ENCODE results near the gene NEDD4L.

NEDD4L gene

DNA sequence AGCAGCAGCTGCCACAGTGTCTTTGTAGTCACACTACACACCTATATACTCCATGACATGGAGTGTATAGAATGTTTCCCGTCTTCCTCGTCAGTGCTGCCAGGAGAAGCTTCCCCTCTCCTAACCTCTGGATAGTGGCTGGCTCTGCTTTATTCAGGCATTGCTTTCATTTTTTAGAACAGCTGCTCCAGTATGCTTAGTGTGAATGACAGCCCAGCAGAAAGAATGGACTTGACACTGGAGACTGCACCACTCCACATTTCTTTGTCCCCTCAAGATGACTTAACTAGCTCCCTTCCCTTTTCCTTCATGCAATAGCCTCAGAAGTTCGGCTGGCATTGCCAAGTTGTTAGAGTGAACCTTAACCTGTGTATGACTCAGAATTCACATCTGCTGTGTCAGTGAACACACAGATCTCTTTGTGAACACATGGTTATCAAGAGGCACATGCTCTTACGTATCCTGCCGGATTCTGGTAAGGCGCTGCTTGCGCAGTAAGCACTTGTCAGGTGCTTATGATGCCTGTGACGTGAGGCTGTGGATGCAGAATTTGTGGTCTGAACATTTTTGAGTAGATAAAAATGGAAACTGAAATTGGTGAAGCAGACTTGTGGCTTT, 73.9 kb downstream of the NEDD4L start:
- no peak for DNase-seq (ENCODE audit: low read depth, low spot score)

DNA sequence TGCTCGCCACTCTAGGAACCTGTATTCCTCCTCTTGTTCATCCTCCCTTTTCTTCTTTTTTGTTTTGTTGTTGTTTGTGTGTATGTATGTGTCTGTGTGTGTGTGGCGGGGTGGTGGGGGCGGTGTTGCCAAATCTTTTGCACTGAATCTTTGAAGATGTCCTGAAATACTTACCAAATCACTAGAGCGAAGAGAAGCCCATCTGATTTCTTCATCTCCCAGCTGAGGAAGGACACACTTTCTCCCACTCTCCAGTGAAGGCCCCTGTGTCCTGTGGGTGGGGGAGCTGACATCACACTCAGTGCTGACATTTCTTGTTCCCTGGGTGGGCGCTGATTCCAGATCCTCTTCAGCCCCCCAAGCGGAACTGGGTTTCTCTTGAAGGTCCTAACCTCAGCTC, 74.5 kb downstream of the NEDD4L start:
- no peak for DNase-seq (ENCODE audit: low read depth, low spot score)

DNA sequence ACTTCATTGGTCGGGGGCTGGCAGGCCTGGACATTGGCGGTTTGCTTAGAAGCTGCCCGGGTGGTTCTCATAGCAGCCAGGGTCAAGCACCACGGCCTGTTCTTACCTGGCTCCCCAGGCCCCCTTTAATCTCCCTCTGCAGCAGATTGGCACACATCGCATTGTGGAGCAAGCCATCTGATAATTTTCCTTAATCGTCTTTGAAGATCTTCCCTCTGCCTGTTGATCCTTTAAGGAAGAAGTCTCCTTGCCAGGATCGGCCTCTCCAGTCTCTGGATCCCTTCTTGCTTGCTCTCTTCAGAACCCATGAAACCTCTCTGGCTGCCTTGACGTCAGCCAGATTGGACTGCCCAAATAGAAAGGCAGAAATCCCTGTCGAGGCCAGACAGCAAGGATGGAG, 75.8 kb downstream of the NEDD4L start:
- no peak for DNase-seq (ENCODE audit: low read depth, low spot score)

DNA sequence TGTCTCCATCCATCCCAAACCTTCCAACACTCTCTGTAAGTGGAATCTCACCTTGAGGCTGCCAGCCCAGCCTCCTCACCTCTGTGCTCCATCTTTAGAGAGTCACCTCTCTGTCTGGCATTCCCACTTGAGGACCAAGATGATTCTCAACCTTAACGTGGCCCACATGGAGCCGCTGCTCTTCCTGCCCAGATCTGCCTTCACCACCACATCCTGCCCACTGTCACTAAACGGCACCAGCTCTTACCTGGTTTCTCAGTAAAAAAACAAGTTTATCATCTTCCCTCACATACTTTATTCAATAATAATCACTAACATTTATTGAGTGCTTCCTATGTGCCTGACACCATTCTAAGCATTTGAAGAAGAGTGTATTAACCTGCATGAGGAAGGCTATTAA, 80.4 kb downstream of the NEDD4L start:
- DNase-seq (ENCODE audit: low read depth, low spot score), result no peak

DNA sequence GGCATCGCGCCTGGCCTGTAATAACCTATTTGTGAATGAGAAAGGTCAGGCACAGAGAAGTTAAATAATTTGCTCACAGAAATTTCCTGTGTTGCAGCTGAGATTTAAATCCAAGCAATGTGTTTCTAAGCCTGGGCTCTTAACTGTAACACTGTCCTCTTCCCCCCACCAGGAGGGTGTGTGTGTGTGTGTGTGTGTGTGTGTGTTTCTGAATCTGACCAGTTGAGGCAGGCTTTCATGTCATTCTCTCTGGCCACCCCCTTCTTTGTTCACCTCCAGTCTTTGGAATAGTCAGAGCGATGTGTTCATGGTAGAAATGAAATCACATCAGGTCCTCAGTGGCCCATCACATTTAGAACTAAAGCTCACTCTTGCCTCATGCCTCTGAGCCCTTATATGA, 81.2 kb downstream of the NEDD4L start:
- DNase-seq (ENCODE audit: low read depth, low spot score), result no peak

DNA sequence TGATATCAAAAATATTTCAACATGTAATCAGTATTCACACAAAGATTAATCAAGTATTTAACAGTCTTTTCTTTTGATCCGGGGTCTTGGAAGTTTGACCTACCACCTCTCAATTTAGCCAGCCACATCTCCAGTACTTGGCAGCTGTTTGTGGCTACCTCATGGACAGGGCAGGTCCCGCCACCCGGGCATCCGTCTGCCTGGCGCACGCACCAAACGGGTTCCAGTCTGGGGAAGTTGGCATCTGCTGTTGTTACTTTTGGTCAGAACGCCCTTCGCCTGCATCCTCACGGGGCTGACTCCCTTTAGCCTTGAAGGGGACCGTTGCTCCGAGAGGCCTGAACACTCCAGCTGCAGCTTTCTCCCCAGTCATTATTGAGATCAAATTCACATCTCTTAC, 81.7 kb downstream of the NEDD4L start:
- DNase-seq (ENCODE audit: low read depth, low spot score), result no peak

DNA sequence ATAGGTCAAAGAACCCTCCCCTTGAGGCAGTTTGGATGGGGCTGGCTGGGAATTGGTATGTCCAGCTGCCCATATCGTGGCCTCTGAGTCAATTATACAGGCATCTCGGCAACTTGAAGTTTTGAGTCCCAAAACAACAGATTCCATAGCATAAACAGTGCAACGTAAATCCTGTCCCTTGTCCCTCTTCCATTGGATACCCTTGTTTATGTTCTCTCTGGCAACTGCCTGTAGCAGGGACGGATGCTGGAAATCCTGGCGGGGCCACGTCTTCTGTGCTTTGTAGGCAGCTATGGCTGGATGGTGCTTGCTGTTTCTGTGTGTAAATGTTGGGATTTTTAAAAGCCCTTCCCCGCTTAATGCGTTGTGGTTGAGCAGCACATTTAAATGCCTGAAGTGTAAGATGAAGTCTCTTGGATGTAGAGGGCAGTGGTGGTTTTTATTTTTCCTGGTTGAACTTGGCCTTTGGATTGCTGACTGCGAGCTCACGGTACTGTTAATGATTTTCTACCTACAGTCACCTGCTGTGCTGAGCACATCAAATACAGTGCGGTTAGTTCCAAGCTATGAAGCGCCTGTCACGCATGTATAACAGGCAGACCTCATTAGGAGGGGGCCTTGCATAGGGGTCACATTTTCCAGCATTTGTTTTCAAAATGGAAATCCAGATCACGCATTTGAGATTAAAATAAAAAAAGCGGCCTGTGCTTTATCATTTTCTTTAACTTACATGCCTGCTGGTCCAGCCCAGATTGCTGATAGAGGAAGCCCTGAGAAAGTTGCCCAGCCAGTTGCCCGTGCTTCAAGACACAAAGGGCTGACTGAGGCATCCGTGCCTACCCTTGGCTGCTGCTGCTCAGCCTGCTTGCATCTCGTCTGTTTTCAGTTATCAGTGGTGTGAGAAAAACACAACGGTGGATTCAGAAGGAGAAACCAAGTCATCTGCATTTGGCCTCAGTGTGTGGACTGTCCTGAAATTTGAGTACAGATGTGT, 84.7 kb downstream of the NEDD4L start:
- DNase-seq (ENCODE audit: low read depth, low spot score), result no peak

DNA sequence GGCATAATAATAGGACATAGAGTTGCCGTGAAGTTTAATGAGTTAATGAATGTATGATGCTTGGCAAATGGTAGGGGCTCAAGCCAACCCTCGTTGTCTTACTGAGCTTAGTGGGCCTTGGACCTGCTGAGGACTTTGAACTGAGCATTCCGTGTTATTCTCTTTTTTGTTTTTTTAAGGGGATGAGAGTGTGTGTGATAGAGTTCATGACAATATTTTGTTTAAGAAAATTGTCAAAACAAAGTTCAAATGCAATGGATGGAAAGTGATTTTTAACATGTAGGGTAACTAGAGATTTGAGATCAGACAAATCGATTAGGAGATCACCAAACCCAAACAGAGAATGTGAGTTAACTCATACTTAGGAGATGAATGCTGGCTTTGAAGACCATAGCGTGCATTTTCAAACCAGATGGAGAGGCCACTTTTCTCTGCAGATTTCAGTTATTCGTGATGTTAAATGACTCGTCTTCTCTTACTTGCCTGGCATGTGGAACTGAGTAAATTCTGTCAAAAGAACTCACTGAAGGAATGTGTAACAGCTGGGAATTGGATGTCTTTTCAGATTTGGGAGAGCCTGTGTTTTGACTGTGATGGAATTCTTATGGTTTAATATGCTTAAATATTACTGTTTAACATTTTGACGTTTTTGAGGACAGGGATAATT, 88.7 kb downstream of the NEDD4L start:
- DNase-seq (ENCODE audit: low read depth, low spot score), result no peak

DNA sequence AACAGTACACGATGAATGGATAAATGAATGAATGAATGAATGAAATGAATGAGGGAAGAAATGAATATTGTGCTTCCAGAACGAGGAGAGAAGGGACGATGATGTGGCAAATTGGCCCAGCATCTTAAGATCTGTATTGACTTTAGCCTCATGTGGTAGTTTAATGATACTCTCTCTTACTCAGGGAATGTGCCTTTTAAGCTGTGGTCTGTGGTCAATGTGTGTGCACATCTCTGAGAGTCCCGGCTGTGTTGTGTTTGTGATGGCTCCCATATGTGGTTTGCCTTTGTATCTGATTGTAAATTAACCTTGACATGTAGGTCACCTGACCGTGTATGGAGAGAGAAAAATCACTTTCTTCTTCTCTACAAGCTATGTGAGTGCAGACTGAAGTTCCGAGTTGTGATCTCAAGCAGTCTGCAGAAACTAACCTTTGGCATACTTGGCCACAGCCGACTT, 91.2 kb downstream of the NEDD4L start:
- DNase-seq (ENCODE audit: low read depth, low spot score), result no peak

DNA sequence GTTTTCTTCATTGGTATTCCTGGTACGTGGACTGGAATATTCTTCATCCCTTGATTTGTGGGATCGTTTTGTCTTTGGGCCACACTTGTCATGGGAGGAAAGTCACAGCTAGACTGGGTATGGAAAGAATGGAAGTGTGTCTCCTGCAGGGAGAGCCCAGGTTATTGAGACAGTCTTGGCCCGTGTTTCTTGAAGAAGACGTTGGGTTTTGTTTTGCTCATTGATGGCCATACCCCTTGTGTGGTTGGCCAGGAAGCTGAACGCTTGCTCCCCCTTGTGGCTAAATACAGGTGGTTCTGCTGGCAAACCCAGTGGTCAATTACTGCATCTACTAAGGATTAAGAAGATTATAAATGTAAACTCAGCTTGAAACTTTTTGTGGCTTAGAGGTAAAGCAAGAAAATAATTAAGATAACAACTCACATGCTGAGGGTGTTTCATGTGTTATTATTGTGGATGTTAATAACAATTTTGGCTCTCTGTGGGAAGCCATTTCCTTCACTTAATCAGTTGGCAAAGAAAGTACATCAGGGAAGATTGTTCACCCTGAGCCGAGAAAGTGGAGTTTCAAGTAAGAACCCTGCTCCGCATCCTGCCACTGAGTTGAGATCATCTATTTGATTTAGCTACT, 91.8 kb downstream of the NEDD4L start:
- DNase-seq (ENCODE audit: low read depth, low spot score), result peak; percentile 42

DNA sequence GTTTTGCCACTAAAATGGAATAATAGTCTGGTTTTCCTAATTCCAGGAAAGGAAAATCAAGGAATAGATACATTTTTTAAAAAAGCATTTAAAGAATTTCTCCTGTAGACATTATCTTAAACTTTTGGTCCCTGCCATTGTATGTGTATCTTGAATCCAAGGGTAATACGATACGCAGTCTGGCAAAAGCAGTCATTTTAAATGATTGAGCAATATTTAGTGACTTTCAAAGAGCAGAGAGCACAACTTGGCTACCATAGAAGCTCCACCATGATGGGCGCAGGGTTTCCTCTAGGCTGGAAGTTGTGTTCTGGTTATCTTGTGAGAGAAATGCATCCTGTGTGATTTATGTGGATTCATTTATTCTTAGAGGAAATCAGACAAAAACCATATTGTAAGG, 92.9 kb downstream of the NEDD4L start:
- no peak for DNase-seq (ENCODE audit: low read depth, low spot score)

DNA sequence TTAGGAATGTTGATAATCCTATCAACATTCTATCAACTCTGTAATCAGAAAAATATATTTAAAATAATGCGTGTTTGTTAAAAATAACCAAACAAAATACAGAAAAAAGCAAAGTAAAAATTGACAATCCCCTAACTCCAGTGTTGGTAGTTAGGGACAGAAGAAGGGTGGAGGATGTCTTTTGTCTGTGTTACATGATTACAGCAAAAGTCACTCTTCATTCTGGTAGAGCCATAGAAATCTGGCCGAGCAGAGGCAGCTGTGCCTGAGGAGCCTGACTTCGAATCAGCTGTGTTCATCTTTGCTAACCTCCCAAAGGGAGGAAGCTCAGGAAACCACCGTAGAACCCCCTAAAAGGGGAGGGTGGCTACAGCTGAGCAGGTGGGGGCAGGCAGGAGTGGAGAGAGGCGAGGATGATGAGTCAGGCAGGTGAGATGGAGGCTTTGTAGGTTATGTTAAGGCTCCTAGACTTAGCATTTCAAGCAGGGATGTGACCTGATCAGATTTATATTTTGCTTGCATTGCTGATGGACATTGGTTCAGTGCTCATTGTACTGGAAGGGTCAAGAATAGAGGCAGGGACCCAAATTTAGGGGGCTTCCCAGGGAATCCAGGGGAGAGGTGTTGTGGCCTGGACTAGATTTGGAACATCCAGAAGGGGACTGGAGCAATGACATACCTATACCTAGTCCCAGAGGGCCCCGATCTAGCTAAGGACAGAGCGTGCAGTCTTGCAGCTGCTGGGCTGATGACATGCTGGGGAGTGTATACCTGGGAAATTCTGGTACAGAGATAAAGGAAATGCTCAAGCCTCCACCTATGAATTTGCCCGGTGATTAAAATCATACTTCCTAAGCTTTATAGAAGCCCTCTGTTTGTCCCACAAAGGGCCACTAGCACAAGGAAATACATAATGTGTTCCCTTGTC, 95.7 kb downstream of the NEDD4L start:
- no peak for DNase-seq (ENCODE audit: low read depth, low spot score)

DNA sequence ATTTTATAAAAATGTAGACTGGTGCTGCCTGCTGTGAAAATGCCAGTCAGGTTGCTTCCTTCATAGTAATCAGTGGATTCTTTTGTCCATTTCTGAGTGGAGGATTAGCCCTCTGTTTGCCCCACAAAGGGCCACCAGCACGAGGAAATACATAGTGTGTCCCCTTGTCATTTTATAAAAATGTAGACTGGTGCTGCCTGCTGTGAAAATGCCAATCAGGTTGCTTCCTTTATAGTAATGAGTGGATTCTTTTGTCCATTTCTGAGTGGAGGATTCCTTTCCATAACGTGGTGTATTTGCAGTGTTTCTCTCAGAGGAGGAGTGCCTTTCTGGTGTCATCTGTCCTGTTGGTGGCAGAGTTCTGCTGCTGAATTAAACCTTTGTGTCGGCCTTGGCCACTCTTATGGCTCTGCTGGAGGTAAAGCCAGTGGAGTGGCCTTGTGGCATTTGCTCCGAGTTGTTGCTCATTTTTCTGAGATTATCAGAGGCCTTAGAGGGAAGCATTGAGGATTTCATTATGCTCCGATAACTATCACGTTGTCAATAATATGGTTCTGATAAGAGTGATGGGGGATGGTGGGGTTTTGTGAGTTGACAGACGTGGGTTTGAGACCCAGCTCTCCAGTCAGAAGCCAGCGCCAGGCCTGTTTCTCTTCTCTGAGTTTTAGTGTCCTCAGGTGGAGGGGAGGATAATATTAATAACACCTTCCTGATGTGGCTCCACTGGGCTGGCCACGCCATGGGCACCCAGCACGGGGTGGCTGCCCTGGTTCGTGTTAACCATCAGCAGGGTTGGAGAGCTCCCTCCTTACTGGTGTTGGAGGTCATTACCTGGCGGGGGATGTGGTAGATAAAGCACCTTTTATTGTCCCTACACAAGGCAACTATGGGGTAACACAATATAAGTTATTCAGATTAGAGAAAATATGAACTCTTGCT, 96.6 kb downstream of the NEDD4L start:
- no peak for DNase-seq (ENCODE audit: low read depth, low spot score)

DNA sequence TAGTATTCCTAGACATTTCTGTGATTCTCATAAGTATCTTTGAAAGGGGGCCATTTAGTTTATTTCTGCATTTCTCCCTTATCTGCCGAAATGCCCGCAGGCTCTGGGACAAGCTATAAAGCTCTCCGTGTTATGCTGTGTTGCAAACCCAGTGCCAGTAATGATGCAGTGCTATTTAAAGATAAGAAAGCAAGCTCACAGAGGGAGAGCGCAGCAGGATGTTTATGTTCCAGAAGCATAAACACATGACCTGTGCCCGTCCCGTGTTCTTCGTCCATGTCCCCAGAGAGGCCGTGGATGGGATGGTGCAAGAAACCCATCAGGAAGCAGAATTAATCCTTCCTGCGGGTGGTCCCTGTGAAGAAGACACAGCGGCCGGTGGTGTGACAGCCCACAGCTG, 99.4 kb downstream of the NEDD4L start:
- no peak for DNase-seq (ENCODE audit: low read depth, low spot score)

DNA sequence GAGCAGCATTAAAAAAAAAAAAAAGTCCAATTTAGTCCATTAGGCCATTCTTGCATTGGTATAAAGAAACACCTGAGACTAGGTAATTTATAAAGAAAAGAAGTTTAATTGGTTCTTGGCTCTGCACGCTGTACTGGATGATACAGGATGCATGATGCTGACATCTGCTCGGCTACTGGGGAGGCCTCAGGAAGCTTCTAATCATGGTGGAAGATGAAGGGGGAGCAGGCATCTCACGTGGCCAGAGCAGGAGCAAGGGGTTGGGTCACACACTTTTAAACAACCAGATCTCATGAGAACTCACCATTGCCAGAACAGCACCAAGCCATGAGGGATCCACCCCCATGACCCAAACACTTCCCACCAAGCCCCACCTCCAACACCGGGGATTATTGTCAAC, 100.1 kb downstream of the NEDD4L start:
- no peak for DNase-seq (ENCODE audit: low read depth, low spot score)

DNA sequence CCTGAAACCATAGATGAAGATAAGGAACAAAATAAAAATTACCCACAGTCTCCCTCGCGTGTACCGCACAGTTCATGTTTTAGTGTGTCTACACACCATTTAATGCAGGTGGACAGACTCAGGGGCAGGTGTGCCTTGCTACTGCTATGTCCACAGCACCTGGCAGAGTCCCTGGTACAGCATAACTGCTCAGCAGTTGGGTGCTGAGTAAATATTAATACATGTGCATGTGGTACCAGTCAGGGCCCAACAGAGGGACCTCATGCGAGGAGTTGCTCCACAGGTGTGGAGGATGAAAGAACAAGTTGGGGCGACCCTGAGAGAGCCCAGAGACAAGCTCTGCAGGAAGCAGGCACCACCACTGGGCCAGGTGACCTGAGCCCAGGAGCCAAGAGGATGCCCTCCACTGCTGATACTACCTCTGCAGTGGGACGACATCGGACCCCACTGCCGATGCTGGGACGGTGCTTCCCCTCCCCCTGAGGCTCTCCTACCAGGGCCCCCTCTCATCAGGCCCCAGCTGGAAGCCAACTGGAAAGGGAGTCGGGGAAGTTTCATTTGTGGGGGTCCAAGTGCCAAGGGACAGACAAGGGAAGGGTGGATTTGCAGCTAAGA, 100.8 kb downstream of the NEDD4L start:
- DNase-seq (ENCODE audit: low read depth, low spot score), result no peak

DNA sequence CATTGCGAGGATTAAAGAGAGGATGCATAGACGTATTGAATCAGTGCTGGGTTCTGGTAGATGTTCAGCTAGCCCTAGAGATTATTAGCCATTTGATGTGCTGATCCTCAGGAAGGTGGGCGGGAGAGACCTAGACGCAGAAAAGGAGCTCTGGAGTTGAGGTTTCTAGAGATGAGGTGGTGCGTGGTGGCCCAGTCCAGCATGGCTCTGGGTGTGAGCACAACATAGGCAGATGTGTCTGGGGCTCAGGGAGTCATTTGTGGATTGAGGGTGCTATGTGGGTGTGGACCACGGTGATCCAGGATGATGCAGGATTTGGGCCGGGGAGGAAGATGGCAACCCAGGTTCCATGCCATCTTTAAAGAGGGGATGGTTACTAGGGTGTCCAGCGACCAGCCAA, 102.1 kb downstream of the NEDD4L start:
- DNase-seq (ENCODE audit: low read depth, low spot score), result no peak

DNA sequence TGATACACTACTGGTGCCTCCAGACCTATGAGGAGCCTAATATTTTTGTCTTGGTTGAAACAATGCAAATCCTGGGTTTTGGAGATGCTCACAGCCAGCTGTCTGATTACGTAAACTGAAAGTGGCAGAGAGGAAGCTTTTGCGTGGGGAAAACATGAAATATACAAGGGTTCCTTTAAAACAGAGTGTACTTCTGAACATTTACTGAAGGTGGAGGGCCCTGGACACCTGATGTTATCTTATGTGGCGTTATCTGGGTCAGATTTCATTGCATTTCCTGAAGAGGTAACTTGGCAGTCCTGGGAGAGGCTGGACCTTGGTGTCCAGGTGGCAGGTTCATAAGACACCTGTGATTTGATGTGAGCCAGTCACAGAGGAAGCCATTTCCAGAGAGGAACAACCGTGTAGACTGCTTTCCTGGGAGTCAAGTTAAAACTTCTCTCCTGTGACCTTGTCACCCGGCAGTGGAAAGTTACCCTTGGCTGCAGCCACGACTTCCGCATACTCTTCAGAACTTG, 105.0 kb downstream of the NEDD4L start:
- DNase-seq (ENCODE audit: low read depth, low spot score), result no peak

DNA sequence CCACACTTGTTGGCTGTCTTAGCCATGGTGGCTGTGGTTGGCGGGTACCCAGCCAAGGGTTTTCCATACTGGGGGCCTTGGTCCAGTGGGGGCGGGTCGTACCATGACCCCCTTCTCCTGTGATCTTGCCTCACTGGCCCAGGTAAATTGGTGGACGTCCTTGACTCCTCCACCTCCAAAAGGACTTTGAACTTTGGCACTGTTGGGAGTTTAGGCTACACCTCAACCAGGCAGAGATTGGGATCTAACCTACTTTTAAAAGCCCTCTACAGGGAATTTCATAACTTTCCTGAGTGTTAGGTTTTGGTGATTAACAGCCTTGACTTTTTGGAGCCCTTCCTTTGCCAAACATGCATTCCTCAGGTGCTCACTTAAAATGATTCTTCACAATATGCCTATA, 106.7 kb downstream of the NEDD4L start:
- no peak for DNase-seq (ENCODE audit: low read depth, low spot score)
